ENCODE measurements around the gene VIPR2.
A peak's percentile ranks its signal among the peaks of the same experiment; 100 is the strongest.

The VIPR2 gene

DNA sequence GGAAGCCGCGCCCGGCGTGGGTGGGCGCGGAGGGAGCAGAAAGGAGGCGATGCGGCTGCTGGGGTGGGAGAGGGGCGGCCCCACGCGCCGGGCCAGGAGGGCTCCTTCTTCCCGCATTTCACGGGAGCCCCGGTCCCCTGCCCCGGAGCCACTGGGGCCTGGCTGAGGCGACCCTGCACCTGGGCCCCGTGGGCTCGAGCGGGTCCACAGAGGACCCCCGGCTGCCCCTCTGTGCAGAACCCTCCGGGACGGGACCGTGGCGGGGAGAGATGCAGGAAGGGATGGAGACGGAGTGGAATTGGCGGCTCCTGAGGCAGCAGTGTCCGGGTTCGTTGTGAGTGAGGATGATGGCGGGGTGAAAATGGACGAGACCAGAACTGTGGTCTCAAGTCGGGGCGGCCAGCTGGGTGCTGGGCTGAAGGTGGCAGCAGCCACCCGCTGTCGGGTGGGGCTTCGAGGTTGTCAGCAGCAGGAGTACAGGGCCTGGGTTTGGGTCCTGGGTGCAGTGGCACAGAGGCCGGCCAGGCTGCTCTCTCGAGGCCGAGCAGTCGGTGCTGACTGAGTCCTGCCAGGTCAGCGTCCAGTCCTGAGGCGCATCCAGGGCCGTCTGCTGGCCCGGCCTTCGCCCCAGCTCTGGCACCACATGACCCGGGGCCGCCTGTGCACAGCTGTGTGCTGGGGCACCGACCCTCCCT is 80.4 kb downstream of the VIPR2 start:
- no peak for DNase-seq

DNA sequence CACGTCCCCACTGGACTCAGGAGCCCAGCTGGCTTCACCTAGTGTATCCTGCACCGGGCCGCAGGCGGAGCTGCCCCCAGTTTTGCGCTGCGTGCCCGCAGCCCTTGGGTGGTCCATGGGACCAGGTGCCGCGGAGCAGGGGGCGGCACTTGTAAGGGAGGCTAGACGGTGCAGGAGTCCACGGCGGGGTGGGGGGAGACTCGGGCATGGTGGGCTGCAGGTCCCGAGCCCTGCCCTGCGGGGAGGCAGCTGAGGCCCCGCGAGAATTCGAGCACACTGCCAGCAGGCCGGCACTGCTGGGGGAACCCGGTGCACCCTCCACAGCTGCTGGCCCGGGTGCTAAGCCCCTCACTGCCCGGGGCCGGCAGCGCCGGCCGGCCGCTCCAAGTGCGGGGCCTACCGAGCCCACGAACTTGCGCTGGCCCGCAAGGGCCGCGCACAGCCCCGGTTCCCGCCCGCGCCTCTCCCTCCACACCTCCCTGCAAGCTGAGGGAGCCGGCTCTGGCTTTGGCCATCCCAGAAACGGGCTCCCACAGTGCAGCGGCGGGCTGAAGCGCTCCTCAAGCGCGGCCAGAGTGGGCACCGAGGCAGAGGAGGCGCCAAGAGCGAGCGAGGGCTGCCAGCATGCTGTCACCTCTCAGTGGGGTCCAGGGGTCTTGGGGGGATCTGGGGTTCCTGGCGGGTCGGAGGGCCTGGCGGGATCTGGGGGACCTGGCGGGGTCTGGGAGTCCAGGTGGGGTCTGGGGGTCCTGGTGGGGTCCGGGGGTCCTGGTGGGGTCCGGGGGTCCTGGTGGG is 81.4 kb downstream of the VIPR2 start:
- no peak for DNase-seq

DNA sequence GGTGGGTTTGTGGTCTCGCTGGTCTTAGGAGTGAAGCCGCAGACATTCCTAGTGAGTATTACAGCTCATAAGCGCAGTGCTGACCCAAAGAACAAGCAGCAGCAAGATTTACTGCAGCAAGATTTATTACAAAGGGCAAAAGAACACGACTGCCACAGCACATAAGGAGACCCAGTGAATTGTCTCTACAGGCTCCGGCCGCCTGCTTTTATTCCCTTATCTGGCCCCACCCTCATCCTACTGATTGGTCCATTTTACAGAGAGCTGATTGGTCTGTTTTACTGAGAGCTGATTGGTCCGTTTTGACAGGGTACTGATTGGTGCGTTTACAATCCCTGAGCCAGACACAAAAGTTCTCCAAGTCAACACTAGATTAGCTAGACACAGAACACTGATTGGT is 82.1 kb downstream of the VIPR2 start:
- no peak for DNase-seq

DNA sequence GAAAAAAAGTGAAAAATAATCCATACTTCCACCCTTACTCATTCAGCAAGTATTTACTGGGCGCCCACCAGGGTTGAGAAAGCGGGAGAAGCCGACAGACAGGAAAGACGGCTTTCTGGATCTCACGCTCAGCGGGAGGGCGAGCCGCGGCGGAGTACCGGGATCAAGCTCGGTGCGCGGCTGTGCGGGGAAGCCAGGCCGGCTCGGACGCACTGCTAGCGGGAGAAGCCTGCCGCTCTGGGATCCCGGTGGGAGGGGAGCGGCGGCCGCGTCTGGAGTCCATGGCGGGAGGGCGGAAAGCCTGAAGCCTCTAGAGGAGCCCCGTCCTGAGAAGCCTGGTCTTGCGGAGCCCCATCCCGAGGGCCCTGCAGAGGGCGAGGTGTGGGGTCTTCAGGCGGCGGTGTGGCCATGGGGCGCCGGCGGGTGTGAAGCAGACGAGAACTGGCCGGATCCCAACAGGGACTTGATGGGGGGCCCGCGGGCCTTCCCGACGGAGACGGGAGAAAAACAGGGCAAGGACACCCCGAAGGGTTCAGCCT is 82.9 kb downstream of the VIPR2 start:
- peak in 1 of 2 experiments; percentile 65 for DNase-seq

DNA sequence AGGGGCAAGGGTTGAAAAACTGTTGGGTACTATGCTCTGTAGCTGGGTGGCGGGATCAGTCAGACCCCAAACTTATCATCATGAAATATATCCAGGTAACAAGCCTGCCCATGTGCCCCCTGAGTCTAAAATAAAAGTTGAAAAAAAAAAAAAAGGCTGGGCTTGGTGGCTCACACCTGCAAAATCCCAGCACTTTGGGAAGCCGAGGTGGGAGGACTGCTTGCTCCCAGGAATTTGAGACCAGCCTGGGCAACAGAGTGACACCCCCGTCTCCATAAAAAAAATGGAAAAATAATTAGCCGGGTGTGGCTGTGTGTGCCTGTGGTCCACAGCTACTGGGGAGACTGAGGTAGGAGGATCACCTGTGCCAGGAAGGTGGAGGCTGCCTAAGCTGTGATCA is 83.5 kb downstream of the VIPR2 start:
- DNase-seq: no peak

DNA sequence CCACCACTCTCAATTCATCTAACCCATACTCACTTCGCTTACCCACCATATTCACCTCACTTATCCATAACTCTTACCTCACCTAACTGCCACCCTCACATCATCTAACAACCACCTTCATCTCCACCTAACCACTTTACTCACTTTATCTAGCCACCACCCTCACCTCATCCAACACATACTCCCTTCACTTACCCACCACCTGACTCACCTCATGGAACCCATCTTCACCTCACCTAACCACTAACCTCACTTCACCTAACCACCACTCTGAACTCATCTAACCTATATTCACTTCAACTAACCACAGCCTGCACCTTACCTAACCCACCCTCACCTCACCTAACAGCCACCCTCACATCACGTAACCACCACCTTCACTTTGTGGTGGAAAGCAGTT is 84.2 kb downstream of the VIPR2 start:
- DNase-seq: no peak

DNA sequence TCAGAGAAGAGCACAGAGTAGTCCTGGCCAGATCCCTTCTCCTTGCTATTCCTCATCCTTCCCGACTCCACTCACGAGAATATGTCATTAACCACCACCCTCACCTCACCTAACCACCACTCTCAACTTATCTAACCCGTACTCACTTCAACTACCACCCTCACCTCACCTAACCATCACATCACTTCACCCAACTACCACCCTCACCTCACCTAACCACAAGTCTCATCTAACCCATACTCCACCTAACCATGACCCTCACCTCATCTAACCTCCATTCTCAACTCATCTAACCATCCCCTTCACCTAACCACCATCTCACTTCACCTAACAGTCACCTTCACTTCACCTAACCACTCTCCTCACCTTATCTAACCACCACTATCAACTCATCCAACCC is 85.0 kb downstream of the VIPR2 start:
- no peak for DNase-seq

DNA sequence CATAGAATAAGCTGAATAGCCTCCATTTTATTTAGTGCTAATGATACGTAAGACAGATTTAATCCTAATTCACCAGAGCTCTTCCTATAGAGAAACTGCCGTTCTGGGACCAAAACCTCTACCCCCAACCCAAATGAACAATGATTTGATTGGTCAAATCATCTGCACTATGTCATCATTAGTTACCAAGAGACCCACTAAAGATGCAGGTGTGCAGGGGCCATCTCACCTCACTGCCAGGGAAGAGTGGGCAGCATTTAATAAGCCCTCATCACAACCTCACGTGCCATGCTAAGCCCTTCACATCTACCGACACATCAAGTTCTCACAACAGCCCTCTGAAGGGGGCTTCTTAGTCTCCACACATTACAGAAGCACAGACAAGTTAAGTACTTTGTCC is 87.0 kb downstream of the VIPR2 start:
- no peak for DNase-seq

DNA sequence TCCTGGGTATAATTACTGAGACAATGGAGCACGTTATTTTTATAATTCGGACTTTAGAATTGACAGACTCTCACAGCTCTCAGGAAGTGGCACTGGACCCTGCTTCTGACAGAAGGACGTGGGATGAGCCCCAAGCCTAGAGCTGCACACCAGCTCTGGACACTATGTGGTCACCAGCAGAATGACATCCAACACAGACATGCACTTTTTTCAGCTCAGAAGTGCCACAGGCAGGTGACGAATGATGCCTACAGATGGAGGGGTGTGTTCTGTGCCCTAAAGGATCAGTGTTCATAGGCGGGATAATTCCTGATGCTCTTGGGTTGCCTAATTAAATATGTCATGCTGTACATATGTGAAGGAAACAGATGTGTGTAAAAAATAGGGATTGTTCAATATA is 87.9 kb downstream of the VIPR2 start:
- DNase-seq: no peak

DNA sequence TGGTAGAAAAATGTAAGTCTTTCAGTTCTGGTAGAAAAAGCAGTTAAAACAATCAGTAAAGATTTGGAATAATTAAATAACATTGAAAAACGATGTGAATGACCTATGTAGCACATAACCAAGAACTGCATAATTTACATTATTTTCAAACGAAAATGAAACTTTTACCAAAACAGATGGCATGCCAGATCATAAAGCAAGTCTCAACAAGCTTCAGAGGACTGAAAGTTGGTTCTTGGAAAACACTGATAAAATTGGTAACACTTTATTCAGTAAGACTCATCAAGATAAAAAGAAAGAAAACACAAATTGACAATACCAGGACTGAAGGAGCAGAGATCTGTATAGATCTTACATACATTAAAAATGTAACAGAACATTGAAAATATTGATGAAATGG is 92.8 kb downstream of the VIPR2 start:
- no peak for DNase-seq

DNA sequence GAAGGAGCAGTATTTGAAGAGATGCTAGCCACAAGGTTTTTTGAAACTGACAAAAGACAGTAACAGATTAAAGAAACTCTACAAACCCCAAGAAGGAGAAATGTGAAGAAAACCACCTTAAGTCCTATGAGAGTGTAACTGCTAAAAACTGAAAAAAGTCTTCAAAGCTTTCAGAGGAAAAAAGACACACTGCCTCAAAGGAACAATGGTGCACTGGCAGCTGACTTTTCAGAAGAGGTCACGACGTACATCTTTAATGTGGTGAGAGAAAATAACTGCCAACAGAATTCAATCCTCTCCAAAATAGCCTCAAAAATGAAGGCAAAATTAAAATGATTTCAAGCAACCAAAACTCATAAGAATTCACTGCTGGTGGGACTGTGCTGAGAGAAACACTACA is 94.0 kb downstream of the VIPR2 start:
- DNase-seq: no peak

DNA sequence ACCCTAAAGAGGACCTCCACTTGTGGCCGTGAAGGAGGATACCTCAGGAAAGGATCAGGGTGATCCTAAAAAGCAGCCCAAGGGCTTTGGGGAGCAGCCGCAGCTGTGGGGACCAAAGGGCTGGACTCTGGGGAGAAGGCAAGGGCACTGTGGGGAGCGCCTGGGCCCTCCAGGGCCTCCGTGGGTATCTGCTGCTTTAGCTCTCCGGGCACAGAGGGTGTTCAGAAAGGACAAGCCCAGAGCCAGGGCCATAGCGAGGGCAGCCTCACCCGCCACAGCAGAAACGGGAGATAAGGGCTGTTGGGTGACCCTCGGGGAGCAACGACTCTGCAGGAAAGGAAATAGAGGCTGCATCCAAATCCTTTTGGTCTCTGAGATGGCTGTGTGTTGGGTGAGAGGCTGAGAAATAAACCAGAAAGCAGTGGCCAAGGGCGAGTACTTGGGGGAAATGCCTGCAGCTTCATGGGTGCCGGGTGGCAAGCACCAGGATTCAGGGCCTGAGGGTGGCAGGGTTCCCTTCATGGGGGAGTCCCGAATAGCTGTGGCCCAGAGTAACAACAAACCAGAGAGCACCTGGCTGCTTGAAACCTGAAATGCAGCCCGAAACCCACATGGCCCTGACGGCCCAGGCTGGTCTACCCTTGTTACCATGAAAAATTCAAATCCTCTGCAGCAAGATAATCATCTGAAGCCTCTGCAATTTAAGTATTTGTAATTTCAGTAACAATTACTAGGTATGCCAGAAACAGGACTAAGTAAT is 95.2 kb downstream of the VIPR2 start:
- DNase-seq: no peak

DNA sequence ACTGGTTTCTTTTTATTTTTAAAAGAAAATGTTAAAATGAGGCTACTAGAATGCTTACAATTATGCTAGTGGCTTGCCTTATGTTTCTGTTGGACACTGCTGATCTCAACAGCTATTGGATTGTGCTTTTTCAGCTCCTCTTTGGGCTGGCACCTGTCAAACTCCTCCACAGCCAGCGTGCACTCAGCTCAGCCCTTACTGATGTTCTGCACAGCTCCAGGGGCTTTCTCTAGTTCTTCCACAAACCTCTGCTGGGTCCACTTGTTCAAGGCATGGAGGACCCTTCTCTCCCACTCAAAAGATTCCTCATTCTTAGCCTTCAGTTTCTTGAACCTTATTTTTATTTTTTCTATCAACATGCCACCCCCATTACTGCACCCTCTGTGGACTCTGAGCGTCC is 96.0 kb downstream of the VIPR2 start:
- no peak for DNase-seq

DNA sequence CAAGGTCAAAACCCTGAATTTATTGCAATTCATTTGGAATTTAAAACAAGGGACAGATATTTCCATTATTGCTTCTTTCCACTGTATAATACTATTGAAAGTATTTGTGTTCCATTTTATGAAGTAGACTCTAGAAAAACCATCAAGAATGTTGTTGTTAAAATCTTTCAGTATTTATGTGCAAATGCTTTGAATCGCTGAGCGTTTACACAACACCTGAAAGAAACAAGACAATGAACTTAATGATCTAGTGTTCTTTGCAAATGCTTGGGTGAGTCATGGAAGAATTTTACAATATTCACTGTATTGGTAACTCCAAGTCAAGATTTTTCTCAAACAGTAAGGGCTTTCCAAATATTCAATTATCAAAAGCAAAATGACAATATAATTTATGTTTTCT is 97.1 kb downstream of the VIPR2 start:
- no peak for DNase-seq

DNA sequence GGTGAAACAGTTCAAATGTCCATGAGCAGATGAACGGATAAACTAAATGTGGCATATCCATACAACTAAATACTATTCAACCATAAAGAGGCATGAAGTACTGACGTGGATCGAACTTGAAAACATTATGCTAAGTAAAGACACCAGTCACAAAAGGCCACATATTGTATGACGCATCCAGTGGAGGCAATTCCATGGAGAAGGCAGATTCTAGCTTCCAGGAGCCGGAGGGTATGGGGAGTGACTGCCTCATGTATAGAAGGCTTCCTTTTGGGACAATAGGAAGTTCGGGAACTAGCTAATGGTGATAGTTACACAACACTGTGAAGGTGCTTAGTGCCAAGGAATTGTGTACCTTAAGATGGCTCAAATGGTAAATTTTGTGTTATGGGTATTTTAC is 98.4 kb downstream of the VIPR2 start:
- DNase-seq: no peak

DNA sequence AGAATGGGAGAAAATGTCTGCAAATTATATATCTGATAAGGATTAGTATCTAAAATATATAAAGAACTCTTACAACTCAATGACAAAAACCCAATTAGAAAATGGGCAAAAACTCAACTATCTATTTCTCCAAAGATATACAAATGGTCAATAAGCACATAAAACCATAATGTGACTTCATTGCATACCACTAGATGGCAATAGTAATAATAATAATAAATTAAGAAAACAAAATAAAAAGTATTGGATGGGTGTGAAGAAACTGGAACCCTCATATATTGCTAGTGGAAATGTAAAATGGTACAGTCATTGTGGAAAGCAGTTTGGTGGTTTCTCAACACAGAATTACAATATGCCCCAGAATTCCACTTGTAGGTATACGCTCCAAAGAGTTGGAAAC is 98.8 kb downstream of the VIPR2 start:
- DNase-seq: no peak

DNA sequence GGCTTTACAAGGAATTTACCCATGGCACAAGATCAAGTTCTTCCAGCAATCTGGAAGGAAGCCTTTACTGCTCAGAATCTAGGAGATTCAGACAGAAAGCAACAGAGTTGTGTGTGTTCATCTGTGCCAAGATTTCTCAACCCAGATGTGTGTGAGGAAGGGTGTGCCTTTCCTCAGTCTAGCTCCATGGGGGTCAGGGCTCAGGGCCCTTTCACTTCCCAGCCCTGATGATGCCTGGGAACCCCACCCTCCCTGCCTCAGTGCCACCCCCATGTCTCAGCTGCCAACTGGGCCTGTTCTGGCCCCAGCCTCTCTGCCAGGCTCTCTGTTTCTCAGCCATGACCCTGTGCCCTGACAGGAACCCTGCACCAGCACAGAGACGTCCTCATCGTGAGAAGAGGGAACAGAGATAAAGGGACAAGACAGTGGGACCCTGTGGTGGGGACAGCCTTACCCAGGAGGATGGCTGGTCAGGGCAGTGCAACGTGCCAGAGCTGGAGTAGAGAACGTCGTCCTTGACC is 102.0 kb downstream of the VIPR2 start:
- no peak for DNase-seq

DNA sequence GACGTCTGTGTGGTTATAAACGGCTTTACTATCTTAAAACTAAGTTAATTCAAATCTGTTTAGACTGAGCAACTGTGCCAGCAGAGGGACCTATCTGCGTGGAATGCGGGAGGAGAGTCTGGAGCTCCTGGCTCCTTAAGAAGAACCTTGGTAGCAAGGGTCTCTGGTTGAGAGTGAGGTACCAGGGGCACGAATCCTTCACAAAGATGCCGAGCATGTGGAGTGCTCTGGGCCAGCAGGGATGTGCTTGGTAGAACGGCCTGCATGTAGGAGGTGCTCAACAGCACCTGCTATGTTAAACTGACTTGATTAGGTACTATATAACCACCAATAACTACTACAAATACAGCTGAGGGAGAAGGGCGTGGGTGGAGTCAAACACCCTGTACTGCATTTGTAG is 102.6 kb downstream of the VIPR2 start:
- DNase-seq: no peak

DNA sequence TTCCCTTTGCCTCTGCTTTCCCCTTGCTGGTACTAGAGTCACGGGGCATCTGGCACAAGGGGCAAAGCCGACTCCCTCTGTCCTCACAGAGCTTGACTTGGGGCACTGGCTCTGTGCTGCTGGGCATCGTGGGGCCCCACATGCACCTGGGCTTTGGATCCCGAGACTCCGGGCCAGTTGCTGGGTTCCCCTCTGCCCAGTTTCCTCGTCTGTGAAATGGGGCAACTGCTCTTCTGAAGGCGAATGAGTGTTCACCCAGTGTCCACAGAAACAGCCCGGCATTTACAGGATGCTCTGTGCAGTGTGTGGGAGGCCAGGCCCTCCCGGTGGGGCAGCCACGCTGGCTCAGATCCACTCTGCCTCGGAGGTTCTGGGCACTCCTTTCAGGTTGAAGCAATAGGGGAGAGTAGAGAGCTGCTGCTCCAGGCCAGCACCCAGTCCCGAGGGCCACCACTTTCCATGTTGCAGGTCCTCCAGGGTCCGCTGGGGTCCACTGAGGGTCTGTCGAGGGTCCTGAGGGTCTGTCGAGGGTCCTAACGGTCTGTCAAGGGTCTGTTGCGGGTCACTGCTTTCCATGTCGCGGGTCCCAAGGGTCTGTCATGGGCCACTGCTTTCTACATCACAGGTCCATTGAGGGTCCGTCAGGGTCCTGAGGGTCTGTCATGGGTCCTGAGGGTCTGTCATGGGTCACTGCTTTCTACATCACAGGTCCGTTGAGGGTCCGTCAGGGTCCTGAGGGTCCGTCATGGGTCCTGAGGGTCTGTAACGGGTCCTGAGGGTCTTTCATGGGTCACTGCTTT is 103.6 kb downstream of the VIPR2 start:
- no peak for DNase-seq

DNA sequence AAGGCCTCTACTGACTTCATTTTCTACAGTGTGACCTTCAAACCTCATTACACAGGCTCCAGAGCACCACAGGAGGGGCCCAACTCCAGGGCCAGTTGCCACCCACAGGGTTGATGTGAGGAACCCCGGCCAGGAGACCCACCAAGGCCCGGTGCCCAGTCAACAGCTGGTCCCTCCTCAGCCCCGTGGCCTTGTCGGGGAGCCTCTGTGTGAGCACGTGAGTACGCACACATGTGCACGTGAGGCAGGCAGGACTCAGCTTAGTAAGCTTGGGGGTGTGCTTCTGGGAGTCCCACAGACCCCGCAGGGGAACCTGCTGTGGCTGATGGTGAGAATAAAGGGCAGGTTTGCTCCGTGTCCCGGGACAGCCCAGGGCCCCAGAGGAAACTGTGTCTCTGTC is 104.5 kb downstream of the VIPR2 start:
- DNase-seq: no peak

DNA sequence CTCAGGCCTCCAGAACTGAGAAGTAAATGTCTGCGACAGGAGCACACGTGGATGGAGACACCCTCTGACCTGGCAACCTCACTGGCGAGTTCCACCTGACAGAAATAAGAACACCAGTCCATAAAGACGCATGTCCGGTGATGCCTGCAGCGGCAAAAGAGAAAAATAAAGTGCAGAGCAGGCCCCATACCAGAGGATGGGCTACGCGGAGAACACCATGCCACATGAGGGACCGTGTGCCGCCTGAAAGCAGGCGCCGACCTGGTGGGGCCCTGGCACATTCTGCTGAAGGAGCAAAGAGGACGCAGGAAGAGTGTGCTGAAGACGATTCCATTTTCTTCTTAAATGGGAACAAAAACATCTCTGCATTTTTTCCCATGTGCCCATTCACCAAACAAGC is 105.0 kb downstream of the VIPR2 start:
- DNase-seq: no peak

DNA sequence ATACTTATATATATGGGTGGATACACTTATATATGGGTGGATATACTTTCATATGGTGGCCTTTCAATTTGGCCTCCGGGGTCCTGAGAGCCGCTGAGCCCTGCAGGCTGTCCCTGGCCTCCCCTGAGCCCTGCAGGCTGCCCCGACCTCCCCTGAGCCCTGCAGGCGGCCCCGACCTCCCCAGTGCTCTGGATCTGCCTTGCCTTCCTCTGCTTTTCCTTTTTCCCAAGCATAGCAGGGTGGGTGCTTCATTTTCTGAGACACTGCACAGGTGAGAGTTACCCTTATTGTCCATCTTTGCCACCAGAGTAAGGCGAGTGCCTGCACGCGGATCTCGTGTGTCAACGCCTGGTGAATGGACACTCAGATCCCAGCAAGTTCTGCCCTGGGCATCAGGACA is 106.6 kb downstream of the VIPR2 start:
- no peak for DNase-seq

All from NCI-H526 (cell line).